WTC11 (cell line): ENCODE measurements around the gene PIRT.

ENCODE experiments used
- CTCF ChIP-seq: fragments of 200-600 bp; IDR thresholded peaks from 2 replicates; pipeline ENCODE4 v1.8.0; 2022; ENCODE audit warnings: antibody characterized with exemption
- FOXK1 ChIP-seq: sonication (generic); formaldehyde crosslinking; IDR thresholded peaks from 2 replicates; pipeline ENCODE4 v1.8.0; 2022; ENCODE audit warnings: mild to moderate bottlenecking, moderate library complexity, missing genetic modification reagents
- IRF2 ChIP-seq: sonication (generic); formaldehyde crosslinking; IDR thresholded peaks from 2 replicates; pipeline ENCODE4 v1.8.0; 2022; ENCODE audit warnings: low read depth, missing genetic modification reagents, borderline replicate concordance
- KAT7 ChIP-seq: sonication (generic); formaldehyde crosslinking; IDR thresholded peaks from 2 replicates; pipeline ENCODE4 v1.8.1; 2023; ENCODE audit warnings: missing genetic modification reagents, mild to moderate bottlenecking, borderline replicate concordance
- MLX ChIP-seq: sonication (generic); formaldehyde crosslinking; IDR thresholded peaks from 2 replicates; pipeline ENCODE4 v1.8.1; 2023; ENCODE audit warnings: mild to moderate bottlenecking, missing genetic modification reagents, moderate library complexity
- NFE2L1 ChIP-seq: sonication (generic); formaldehyde crosslinking; IDR thresholded peaks from 2 replicates; pipeline ENCODE4 v1.8.1; 2023; ENCODE audit warnings: missing genetic modification reagents
- NFYB ChIP-seq: sonication (generic); formaldehyde crosslinking; conservative IDR thresholded peaks from 2 replicates; pipeline ENCODE4 v1.8.0; 2022; ENCODE audit warnings: low read depth, missing genetic modification reagents
- NR2C2 ChIP-seq: sonication (generic); formaldehyde crosslinking; IDR thresholded peaks from 2 replicates; pipeline ENCODE4 v1.8.0; 2022; ENCODE audit warnings: mild to moderate bottlenecking, missing genetic modification reagents
- PRDM15 ChIP-seq: sonication (generic); formaldehyde crosslinking; IDR thresholded peaks from 2 replicates; pipeline ENCODE4 v1.8.0; 2022; ENCODE audit warnings: missing genetic modification reagents
- SMAD3 ChIP-seq: sonication (generic); formaldehyde crosslinking; IDR thresholded peaks from 2 replicates; pipeline ENCODE4 v1.8.0; 2022; ENCODE audit warnings: missing genetic modification reagents, mild to moderate bottlenecking, borderline replicate concordance
- USF2 ChIP-seq: sonication (generic); formaldehyde crosslinking; IDR thresholded peaks from 2 replicates; pipeline ENCODE4 v1.8.1; 2023; ENCODE audit warnings: mild to moderate bottlenecking, missing genetic modification reagents, moderate library complexity
- ZNF219 ChIP-seq: sonication (generic); formaldehyde crosslinking; IDR thresholded peaks from 2 replicates; pipeline ENCODE4 v1.8.0; 2023; ENCODE audit warnings: missing genetic modification reagents, mild to moderate bottlenecking, borderline replicate concordance
- ZNF425 ChIP-seq: fragments of 250-450 bp; sonication (Bioruptor Pico); conservative IDR thresholded peaks from 2 replicates; pipeline ENCODE4 v1.9.0; 2021; ENCODE audit warnings: mild to moderate bottlenecking
- TF ChIP-seq, protein P1 (sequence below): sonication (generic); formaldehyde crosslinking; IDR thresholded peaks from 2 replicates; pipeline ENCODE4 v1.8.0; 2022; ENCODE audit warnings: mild to moderate bottlenecking, missing genetic modification reagents

DNA sequence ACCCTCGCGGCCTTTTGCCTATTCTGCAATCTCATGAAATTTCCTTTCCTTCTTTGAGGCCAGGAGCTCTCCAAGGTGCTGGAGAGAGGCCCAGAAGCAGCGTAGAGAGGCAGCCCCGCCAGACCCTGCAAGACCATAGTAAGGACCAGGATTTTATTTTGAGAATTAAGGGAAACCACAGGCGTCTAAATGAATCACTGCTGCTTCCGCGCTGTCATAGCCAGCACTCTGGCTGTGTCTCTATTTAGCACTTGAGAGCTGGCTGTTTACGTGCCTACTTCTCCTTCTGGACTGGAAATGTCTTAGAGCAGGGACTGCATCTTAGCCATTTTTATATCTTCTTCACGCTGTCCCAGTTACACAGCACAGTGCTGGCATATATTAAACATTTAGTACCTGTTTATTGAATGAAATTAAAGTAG lies 37.6 kb upstream of the PIRT start:
- TF ChIP-seq SMAD3 (CRISPR knock-in tag) (no peak), CTCF (no peak), NR2C2 (CRISPR knock-in tag) (no peak), USF2 (CRISPR knock-in tag) (no peak), PRDM15 (CRISPR knock-in tag) (no peak), NFYB (CRISPR knock-in tag) (no peak), KAT7 (CRISPR knock-in tag) (no peak), NFE2L1 (CRISPR knock-in tag) (no peak), MLX (CRISPR knock-in tag) (no peak), ZNF219 (CRISPR knock-in tag) (no peak), IRF2 (CRISPR knock-in tag) (no peak), FOXK1 (CRISPR knock-in tag) (no peak), ZNF425 (CRISPR knock-in tag) (no peak)
- TF ChIP-seq, protein P1, sequence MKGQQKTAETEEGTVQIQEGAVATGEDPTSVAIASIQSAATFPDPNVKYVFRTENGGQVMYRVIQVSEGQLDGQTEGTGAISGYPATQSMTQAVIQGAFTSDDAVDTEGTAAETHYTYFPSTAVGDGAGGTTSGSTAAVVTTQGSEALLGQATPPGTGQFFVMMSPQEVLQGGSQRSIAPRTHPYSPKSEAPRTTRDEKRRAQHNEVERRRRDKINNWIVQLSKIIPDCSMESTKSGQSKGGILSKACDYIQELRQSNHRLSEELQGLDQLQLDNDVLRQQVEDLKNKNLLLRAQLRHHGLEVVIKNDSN (CRISPR knock-in tag) = no peak
